H4 (cell line): ENCODE measurements around the gene CEP192. TPM values are rescaled to one million over a fixed set of nuclear protein-coding genes. Genes with fewer than 3 reads are reported as not detected.
"Not testable (repeated sequence)": the region's sequence is repeated elsewhere in the genome, so short reads cannot be mapped to it uniquely, and the experiment has no call there.

ENCODE experiments used
- DNase-seq: peaks from one replicate; pipeline ENCODE4 v3.0.0-alpha.2; 2015; ENCODE audit warnings: low spot score
- total RNA-seq: library from RNA; depleted of rRNA; stranded (reverse); fragments of >200 nt; shearing (Covaris generic); gene quantifications from 2 replicates; pipeline ENCODE4 v1.2.3, GENCODE V29; 2014

Gene CEP192
- total RNA-seq, 1 experiment from 2014 or later: 15.4 TPM

- DNase-seq: no peak
These were observed 1.1 kb upstream of the CEP192 start for GRCh38 chr18:12990123-12990475.

- DNase-seq: peak; percentile 29
These were observed 558 bp upstream of the CEP192 start for GRCh38 chr18:12990641-12990966.

GRCh38 chr18:12991821-12992179 lies 638 bp downstream of the CEP192 start:
- DNase-seq: no peak

DNA sequence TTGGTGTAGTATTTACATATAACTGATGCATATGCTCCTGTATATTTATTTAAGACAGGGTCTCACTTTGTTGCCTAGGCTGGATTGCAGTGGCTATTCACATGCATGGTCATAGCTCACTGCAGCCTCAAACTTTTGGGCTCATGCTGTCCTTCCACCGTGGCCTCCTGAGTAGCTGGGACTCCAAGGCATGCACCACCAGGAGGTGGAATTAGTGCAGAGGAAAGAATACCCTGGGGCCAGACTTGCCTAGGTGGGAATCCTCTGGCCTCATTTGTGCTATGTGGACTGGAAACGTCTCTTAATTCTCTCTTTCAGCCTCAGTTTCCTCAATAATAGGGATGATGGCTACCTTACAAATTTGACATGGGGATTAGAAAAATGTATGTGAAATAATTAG lies 2.3 kb downstream of the CEP192 start:
- DNase-seq: no peak

DNA sequence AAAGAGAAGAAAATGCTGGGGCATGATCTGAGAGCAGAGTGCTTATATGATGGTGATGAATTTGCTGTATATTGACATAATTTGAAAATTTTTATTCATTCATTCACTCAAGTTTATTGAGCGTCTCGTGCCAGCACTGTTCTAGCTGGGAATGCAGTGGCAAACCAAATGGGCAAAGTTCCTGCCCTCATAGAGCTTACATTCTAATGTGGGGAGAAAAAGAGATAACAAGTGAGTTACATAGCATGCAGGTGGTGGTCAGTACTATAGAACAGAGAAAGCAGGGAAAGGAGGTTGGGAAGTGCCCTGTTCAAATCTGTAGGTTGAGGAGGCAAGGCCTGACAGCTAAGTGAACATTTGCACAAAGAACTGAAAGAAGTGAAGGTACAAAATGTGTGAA lies 4.3 kb downstream of the CEP192 start:
- no peak for DNase-seq

GRCh38 chr18:12995952-12996477 lies 4.9 kb downstream of the CEP192 start:
- DNase-seq: no peak

GRCh38 chr18:12996661-12997292 lies 5.6 kb downstream of the CEP192 start:
- no peak for DNase-seq

DNA sequence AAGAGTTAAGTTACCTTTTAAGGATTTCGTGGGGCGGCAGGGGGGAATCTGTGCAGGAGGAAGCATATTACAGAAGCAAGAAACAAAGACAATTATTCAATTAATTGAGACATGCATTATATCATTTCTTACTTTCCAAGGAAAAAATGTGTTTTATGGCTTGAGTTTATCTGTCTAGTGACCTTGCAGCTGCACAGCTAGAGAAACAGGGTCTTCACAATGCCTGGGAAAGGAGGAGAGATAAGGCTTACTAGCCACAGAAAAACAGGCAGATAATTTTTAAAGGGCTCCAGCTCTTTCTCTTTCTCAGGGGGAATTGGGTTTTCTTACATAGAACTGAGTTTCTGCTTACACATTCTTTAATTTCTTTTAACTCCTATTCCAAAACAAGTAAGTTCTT lies 6.2 kb downstream of the CEP192 start:
- not testable (repeated sequence) for DNase-seq

DNA sequence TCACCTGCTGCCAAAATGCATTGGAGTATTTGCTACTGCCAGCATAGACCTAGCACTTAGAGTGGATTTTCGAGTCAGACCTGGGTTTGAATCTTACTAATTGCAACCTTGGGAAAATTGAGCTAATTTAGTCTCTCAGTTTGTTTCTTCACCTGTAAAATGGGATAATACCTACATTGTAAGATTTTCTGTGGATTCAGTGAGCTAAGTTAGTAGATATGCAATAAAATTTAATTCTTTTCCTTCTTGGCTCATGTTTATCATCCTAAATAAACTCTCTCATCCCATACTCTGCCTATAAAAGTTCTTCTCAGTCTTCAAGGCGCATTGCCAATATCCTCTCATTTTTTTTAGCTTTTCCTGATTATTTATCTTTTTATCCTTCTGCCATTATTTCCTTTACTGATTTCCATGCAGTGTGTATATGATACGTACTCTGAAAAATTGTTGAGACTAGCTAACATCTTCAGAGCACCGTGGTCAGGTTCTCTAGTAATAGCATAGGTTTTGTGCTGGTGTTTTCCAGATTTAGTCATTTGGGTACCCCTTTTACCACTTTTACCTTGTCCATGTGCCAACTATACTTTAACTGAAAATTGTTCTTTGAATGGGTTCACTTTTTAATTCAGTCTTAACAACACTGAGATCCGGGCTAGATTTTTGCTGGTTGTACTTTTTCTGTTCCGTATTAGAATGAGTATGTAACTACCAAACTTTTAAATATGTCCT lies 7.3 kb downstream of the CEP192 start:
- DNase-seq: no peak

- peak; percentile 78 for DNase-seq
These were observed 12.3 kb downstream of the CEP192 start for GRCh38 chr18:13003466-13003896.

DNA sequence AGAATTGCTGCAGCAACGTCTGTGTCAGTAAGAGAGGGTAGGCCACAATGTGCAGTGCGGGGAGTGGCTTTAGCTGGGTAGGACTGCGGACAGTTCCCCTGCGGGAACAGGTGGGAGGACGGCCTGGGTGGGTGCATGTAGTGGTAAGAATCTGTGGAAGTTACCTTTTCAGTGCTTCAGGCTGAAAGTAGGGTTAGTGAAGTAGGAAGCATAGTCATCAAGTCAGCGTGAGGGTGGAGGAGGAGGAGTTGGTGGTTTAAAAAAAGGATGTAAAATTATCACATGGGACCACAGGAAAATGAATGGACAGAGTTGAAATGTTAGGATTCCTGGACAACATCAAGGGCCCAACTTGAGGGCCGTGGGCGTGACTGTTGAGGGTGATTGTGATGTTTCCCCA lies 13.2 kb downstream of the CEP192 start:
- DNase-seq: no peak

DNA sequence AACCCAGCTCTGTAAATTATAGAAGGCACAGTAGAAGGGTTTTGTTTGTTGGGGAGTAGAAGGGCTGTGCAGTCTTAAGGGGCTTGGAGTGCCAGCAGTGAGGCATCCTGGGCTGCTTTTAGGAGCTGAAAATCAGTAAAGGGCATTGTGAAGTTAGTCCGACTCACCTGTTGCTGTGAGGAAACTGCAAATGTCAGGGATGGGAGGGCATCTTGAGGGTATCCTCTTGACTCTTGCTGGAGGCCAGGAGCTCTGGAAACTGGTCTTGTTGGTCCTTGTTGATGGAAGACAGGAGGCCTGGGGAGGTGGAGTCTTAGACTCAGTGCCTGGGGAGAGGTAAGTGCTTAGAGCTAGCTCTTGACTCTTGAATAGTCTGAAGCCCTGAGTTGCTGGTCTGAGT lies 14.1 kb downstream of the CEP192 start:
- no peak for DNase-seq

DNA sequence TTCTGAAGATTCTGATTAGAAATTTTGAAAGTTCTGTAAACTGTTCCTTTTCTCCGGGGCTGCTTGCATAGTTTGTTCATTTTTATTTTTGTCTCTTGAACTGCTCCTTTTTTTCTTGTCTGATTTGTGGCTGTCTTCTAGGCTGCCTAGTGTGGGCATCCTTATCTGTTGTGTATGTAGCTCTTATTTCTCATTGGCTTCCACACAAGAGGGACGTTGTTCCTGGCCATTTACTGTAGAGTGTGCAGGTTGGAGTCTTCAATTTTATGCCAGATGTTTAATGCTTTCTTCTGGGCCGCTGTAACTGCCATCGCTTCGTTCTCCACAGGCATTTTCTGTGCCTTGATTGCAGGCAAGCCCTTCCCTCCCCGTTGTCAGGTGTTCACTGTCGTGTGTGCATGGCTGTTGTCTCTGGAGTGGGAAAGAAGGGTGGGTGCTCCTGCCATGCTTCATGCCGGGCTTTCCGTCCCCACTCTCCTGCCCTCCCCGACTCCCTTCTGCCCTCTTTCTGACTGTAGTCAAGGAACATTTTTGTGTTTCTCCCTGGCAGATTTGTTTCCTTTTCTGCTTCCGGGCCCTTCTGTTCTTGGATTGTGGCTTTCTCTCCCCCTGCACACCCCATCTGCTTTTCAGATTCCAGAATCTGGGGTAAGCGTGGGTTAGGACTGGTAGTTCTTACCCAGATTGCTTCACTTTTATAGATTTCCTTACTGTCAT lies 15.5 kb downstream of the CEP192 start:
- DNase-seq: no peak

GRCh38 chr18:13007248-13007560 lies 16.0 kb downstream of the CEP192 start:
- no peak for DNase-seq

DNA sequence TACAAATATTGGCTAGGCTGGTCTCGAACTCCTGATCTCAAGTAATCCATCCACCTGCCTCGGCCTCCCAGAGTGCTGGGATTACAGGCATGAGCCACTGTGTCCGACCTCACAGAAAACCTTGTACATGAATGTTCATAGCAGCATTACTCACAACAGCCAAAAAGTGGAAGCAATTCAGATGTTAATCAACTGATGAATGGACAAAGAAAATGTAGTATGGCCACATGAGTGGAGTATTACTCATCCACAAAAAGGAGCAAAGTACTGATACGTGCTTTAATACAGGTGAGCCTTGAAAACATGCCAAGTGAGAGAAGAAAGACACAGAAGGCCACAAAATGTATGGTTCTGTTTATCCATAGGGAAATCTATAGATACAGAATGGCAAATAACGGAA lies 20.6 kb downstream of the CEP192 start:
- no peak for DNase-seq

GRCh38 chr18:13014232-13014631 lies 23.1 kb downstream of the CEP192 start:
- no peak for DNase-seq

GRCh38 chr18:13014818-13015217 lies 23.7 kb downstream of the CEP192 start:
- no peak for DNase-seq

- DNase-seq: no peak
These were observed 26.2 kb downstream of the CEP192 start for GRCh38 chr18:13017247-13017875.

DNA sequence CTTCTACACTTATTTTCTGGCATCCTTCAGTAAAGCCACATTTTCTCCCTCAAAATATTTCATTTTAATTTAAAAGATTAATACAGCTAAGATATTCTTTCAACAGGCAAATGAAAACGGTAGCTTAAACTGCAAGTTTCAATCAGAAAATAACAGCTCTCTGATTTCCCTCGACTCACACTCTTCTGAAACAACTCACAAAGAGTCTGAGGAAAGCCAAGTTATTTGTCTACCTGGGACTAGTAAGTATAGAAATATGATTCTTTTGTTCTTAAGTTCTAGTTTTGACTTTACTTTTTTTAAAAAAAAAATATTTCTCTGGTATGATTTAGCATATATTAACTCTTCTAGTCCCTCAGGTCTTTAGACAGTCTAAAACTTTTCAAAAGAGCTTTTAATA lies 27.2 kb downstream of the CEP192 start:
- DNase-seq: no peak

DNA sequence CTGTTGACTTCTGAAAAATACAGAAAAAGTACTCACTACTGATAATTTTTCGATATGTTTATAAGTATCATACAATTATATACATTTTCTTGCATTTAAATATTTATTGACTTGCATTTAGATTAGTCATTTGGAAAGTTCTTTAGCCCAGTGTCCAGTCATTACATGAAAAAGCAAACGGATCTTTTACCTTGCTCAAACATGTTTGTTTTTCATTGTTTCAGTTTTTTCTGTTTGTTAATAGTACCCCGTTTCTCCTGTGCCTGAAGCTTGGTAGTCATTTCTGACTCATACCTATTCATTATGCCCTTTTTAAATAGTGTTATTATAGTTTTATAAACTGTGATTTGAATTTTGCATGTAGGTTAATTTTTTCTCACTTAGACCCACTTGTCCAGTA lies 28.1 kb downstream of the CEP192 start:
- no peak for DNase-seq

- no peak for DNase-seq
These were observed 31.5 kb downstream of the CEP192 start for GRCh38 chr18:13022644-13023043.

- DNase-seq: no peak
These were observed 34.1 kb downstream of the CEP192 start for GRCh38 chr18:13025233-13025632.
